Measurements from ENCODE around the gene SNX11.
"Not testable (repeated sequence)": the region's sequence is repeated elsewhere in the genome, so short reads cannot be mapped to it uniquely, and the experiment has no call there.

DNA sequence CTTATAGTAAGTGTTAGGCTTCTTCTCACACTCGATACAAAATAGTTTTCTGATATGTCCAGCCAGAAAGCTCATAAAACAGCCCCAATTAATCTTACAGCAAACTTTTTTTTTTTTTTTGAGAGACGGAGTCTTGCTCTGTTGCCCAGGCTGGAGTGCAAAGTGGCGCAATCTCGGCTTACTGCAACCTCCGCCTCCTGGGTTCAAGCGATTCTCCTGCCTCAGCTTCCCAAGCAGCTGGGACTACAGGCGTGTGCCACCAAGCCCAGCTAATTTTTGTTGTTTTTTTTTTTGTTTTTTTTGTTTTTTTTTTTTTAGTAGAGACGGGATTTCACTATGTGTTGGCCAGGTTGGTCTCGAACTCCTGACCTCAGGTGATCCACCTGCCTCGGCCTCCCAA is 30.4 kb upstream of the SNX11 start:
- TF ChIP-seq, protein P1, sequence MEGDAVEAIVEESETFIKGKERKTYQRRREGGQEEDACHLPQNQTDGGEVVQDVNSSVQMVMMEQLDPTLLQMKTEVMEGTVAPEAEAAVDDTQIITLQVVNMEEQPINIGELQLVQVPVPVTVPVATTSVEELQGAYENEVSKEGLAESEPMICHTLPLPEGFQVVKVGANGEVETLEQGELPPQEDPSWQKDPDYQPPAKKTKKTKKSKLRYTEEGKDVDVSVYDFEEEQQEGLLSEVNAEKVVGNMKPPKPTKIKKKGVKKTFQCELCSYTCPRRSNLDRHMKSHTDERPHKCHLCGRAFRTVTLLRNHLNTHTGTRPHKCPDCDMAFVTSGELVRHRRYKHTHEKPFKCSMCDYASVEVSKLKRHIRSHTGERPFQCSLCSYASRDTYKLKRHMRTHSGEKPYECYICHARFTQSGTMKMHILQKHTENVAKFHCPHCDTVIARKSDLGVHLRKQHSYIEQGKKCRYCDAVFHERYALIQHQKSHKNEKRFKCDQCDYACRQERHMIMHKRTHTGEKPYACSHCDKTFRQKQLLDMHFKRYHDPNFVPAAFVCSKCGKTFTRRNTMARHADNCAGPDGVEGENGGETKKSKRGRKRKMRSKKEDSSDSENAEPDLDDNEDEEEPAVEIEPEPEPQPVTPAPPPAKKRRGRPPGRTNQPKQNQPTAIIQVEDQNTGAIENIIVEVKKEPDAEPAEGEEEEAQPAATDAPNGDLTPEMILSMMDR (conservative IDR thresholded peaks at IDR 0.05), result not testable (repeated sequence)
- not testable (repeated sequence) for TF ChIP-seq ZFX (IDR thresholded peaks at IDR 0.05)

Data from C4-2B (cell line).